CD8-positive, alpha-beta memory T cell (primary cell): Measurements from ENCODE around the gene SEMA3C. TPM values are rescaled to one million over a fixed set of nuclear protein-coding genes. Genes with fewer than 3 reads are reported as not detected.

Experiments
- CTCF ChIA-PET: fragments of 350-600 bp; sonication (Branson Sonifier 250); formaldehyde crosslinking; loops from one replicate; lab custom pipeline; 2021; ENCODE audit warnings: antibody characterized with exemption; lab: Charles Lee
- POLR2A ChIA-PET: fragments of 350-600 bp; sonication (Branson Sonifier 250); formaldehyde crosslinking; loops from one replicate; lab custom pipeline; 2021; ENCODE audit warnings: antibody characterized with exemption; lab: Charles Lee
- DNase-seq, 5 donors: peaks; one replicate each; pipeline versions ENCODE4 v3.0.0 to v3.0.0-alpha.2; 2020 to 2022; ENCODE audit warnings: mixed read lengths in 1 of 5
- H3K27ac ChIP-seq: one replicate; pipeline ENCODE4 v1.7.0; 2013; ENCODE audit warnings: low read depth, mild to moderate bottlenecking, low read length, moderate library complexity
- H3K27me3 ChIP-seq: 2 replicates; pipeline ENCODE4 v1.7.0; 2013; ENCODE audit warnings: low read length, mild to moderate bottlenecking; ENCODE audit not compliant: insufficient read depth, poor library complexity, severe bottlenecking
- H3K36me3 ChIP-seq: 2 replicates; pipeline ENCODE4 v1.7.0; 2013; ENCODE audit warnings: mild to moderate bottlenecking, low read length, moderate library complexity; ENCODE audit not compliant: insufficient read depth
- H3K4me1 ChIP-seq: 2 replicates; pipeline ENCODE4 v1.7.0; 2013; ENCODE audit warnings: mild to moderate bottlenecking, low read length, moderate library complexity; ENCODE audit not compliant: insufficient read depth
- H3K4me3 ChIP-seq: 2 replicates; pipeline ENCODE4 v1.7.0; 2013; ENCODE audit warnings: mild to moderate bottlenecking, low read length
- H3K9me3 ChIP-seq: 2 replicates; pipeline ENCODE4 v1.7.0; 2013; ENCODE audit warnings: mild to moderate bottlenecking, low read length
- H3K27ac Mint-ChIP-seq, 8 donors: one replicate each; pipeline ENCODE4 v1.8.0; 2020 to 2021; ENCODE audit warnings: mixed read lengths in 8 of 8, mild to moderate bottlenecking in 6 of 8, inconsistent platforms in 3 of 8, moderate library complexity in 3 of 8
- H3K27me3 Mint-ChIP-seq, 2 donors: one replicate each; pipeline ENCODE4 v1.8.0; 2020 to 2021; ENCODE audit warnings: mixed read lengths in 2 of 2, mild to moderate bottlenecking in 1 of 2, moderate library complexity in 1 of 2
- H3K36me3 Mint-ChIP-seq, 3 donors: one replicate each; pipeline ENCODE4 v1.8.0; 2020 to 2021; ENCODE audit warnings: mixed read lengths in 3 of 3, inconsistent platforms in 1 of 3, mild to moderate bottlenecking in 1 of 3
- H3K4me1 Mint-ChIP-seq, 3 donors: one replicate each; pipeline ENCODE4 v1.8.0; 2020 to 2021; ENCODE audit warnings: mixed read lengths in 3 of 3, inconsistent platforms in 1 of 3, mild to moderate bottlenecking in 1 of 3
- H3K4me3 Mint-ChIP-seq, 7 donors: one replicate each; pipeline ENCODE4 v1.8.0; 2020 to 2021; ENCODE audit warnings: mixed read lengths in 7 of 7, mild to moderate bottlenecking in 6 of 7, moderate library complexity in 4 of 7, inconsistent platforms in 2 of 7
- H3K9me3 Mint-ChIP-seq, 5 donors: one replicate each; pipeline ENCODE4 v1.8.0; 2020 to 2022; ENCODE audit warnings: mixed read lengths in 5 of 5, mild to moderate bottlenecking in 3 of 5, moderate library complexity in 2 of 5, inconsistent platforms in 1 of 5
- polyA plus RNA-seq: library from polyadenylated mRNA; unstranded; fragments of 300-500 nt; fragmentation: Illumina TruSeq; gene quantifications from one replicate; pipeline ENCODE4 v1.2.3, GENCODE V29; 2021
- total RNA-seq, 2 experiments: library from RNA; stranded (reverse); gene quantifications; one replicate each; pipeline ENCODE4 v1.2.3, GENCODE V29; 2021

SEMA3C gene
- total and polyA plus RNA-seq, 3 experiments from 2014 or later: not detected

DNA sequence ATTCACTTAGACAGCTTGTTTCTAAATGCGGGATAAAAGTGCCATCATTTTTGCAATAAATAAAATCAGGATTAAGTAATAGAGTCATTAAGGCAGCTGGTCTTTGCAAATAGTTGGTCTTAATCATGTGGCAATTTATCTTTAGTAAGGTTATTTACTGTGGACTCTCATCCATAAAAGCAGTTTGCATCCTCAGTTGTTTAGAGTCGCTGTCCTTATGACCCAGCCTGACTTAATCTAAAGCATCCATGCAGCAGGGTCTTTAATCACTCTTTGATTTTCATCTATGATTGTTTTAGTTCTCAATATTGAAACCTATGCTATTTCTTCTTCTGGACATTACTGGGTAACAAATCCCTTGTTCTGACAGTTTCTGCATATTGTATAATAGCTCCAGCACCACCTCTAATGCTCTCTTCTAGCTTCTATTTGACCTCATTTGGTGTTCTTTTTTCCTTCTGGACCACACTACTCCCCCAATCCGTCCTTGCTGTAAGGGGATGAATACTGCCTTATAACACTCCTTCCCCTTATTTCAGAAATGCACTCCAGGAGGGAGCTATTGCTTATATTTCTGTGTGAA lies 185.4 kb downstream of the SEMA3C start:
- Mint-ChIP-seq H3K4me3 (no peak overlapping the region), H3K4me1 (no peaks in the 10 kb centered on the region), H3K36me3 (no peaks in the 10 kb centered on the region), H3K27me3 (no peaks in the 10 kb centered on the region), H3K9me3 (peaks cover 9 to 37% (median 15%) of the 10 kb centered on the region in 5 donors), H3K27ac (no peak overlapping the region)
- Histone ChIP-seq H3K4me3 (no peak overlapping the region), H3K36me3 (no peaks in the 10 kb centered on the region), H3K27ac (no peak overlapping the region), H3K27me3 (no peaks in the 10 kb centered on the region), H3K9me3 (no peaks in the 10 kb centered on the region), H3K4me1 (no peaks in the 10 kb centered on the region)
- DNase-seq: no peak
- ChIA-PET POLR2A (no interaction called here), CTCF (no interaction called here)

DNA sequence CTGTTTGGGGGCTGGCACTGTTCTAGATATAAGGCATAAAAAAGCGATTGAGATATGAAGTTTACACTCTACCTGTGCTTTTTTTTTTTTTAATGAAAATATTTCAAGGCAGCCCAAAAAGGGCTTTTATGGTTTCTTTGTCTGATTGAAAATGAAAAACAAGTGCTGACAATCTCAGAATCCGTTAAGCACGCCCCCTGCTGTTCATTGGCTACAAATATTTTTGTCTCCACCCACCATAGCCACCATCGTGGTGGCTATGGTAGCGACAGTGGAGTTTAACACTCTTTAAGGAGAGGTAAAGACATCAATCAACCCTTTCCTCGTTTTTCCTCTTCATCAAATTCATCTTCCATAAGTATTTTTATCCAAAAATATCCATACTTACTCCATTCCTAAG lies 186.2 kb downstream of the SEMA3C start:
- Histone ChIP-seq H3K27me3 (no peaks in the 10 kb centered on the region), H3K4me1 (no peaks in the 10 kb centered on the region), H3K4me3 (no peak overlapping the region), H3K36me3 (no peaks in the 10 kb centered on the region), H3K9me3 (no peaks in the 10 kb centered on the region), H3K27ac (no peak overlapping the region)
- no peaks in the 10 kb centered on the region for H3K4me1 Mint-ChIP-seq
- DNase-seq: no peak
- ChIA-PET CTCF (no interaction called here), POLR2A (no interaction called here)
- no peak overlapping the region for H3K4me3 Mint-ChIP-seq
- H3K27me3 Mint-ChIP-seq: no peaks in the 10 kb centered on the region
- peaks cover 9 to 37% (median 11%) of the 10 kb centered on the region in 5 donors for H3K9me3 Mint-ChIP-seq
- no peaks in the 10 kb centered on the region for H3K36me3 Mint-ChIP-seq
- H3K27ac Mint-ChIP-seq: no peak overlapping the region

GRCh38 chr7:80731281-80731680 lies 187.6 kb downstream of the SEMA3C start:
- H3K36me3 Mint-ChIP-seq: no peaks in the 10 kb centered on the region
- no peak overlapping the region for H3K4me3 ChIP-seq
- H3K9me3 ChIP-seq: no peaks in the 10 kb centered on the region
- POLR2A ChIA-PET: no interaction called here
- CTCF ChIA-PET: no interaction called here
- no peaks in the 10 kb centered on the region for H3K4me1 Mint-ChIP-seq
- H3K4me3 Mint-ChIP-seq: no peak overlapping the region
- H3K36me3 ChIP-seq: no peaks in the 10 kb centered on the region
- no peaks in the 10 kb centered on the region for H3K4me1 ChIP-seq
- no peak overlapping the region for H3K27ac Mint-ChIP-seq
- H3K9me3 Mint-ChIP-seq: peaks cover 6 to 29% (median 9%) of the 10 kb centered on the region in 5 donors
- H3K27ac ChIP-seq: no peak overlapping the region
- H3K27me3 Mint-ChIP-seq: no peaks in the 10 kb centered on the region
- no peak for DNase-seq
- no peaks in the 10 kb centered on the region for H3K27me3 ChIP-seq

GRCh38 chr7:80729591-80730320 lies 189.1 kb downstream of the SEMA3C start:
- ChIA-PET POLR2A (no interaction called here), CTCF (no interaction called here)
- H3K4me1 Mint-ChIP-seq: no peaks in the 10 kb centered on the region
- Histone ChIP-seq H3K9me3 (no peaks in the 10 kb centered on the region), H3K36me3 (no peaks in the 10 kb centered on the region), H3K27ac (no peak overlapping the region), H3K4me3 (no peak overlapping the region), H3K27me3 (no peaks in the 10 kb centered on the region), H3K4me1 (no peaks in the 10 kb centered on the region)
- no peak overlapping the region for H3K4me3 Mint-ChIP-seq
- H3K9me3 Mint-ChIP-seq: peaks cover 4 to 20% (median 8%) of the 10 kb centered on the region in 5 donors
- DNase-seq: no peak
- no peak overlapping the region for H3K27ac Mint-ChIP-seq
- H3K36me3 Mint-ChIP-seq: no peaks in the 10 kb centered on the region
- no peaks in the 10 kb centered on the region for H3K27me3 Mint-ChIP-seq

DNA sequence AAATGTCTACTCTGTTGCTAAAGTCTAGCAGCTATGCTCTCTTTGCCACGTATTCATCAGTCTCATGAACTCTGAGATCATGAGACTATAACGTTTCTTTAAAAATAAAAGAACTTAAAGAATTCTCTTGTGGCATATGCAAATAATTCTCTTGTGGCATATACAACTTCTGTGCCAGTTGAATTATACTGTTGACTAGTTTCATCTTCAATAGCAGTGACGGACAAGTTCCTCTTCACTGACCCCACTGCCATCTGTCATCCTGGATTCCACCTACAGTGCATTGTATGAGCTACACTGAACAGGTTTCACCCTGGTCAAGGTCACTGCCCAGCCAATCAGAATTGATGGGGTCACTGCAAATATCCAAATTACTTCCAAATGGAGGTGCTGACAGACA lies 192.2 kb downstream of the SEMA3C start:
- Mint-ChIP-seq H3K27ac (no peak overlapping the region), H3K36me3 (no peaks in the 10 kb centered on the region), H3K27me3 (no peaks in the 10 kb centered on the region), H3K9me3 (peaks cover 7 to 14% (median 7%) of the 10 kb centered on the region in 5 donors), H3K4me3 (no peak overlapping the region), H3K4me1 (no peaks in the 10 kb centered on the region)
- DNase-seq: no peak
- ChIA-PET CTCF (no interaction called here), POLR2A (no interaction called here)
- no peaks in the 10 kb centered on the region for H3K9me3 ChIP-seq
- no peak overlapping the region for H3K27ac ChIP-seq
- no peaks in the 10 kb centered on the region for H3K4me1 ChIP-seq
- H3K27me3 ChIP-seq: no peaks in the 10 kb centered on the region
- no peak overlapping the region for H3K4me3 ChIP-seq
- no peaks in the 10 kb centered on the region for H3K36me3 ChIP-seq

- POLR2A ChIA-PET: no interaction called here
- CTCF ChIA-PET: no interaction called here
- H3K36me3 Mint-ChIP-seq: no peaks in the 10 kb centered on the region
Measured at GRCh38 chr7:80725181-80725611, 193.7 kb downstream of the SEMA3C start.

DNA sequence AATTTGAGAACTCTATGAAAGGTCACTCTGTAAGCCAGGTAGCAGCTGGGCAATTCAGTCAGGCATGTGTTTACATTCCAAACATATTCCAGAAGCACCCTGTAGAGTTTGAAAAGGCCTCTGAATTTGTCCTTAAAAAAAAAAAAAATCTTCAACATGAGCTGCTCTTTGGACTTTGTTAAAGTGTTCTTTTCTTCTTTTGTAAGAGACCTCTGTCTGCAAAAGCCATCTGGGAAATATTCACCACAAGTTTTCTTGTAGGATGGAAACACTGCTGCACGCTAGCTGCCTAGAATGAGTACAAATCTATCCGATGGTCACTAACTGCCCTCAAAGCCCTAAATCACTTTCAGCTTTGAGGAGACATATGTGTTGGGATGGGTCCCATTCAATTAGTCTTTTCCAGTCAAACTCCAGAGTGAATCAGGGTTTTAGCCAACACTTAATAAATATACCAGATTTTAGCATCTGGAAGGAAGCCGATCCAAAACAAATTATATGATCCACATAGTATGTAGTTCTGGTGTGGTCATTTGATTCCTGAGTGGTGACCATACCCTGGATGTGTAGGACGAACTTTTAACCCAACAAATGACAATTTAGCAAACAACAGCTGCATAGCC lies 194.5 kb downstream of the SEMA3C start:
- ChIA-PET CTCF (no interaction called here), POLR2A (no interaction called here)
- Histone ChIP-seq H3K36me3 (no peaks in the 10 kb centered on the region), H3K4me1 (no peaks in the 10 kb centered on the region), H3K9me3 (no peaks in the 10 kb centered on the region), H3K4me3 (no peak overlapping the region), H3K27ac (no peak overlapping the region), H3K27me3 (no peaks in the 10 kb centered on the region)
- no peak for DNase-seq
- H3K27ac Mint-ChIP-seq: no peak overlapping the region
- H3K4me1 Mint-ChIP-seq: no peaks in the 10 kb centered on the region
- no peaks in the 10 kb centered on the region for H3K36me3 Mint-ChIP-seq
- H3K9me3 Mint-ChIP-seq: peaks cover 3 to 13% (median 5%) of the 10 kb centered on the region in 5 donors
- H3K4me3 Mint-ChIP-seq: no peak overlapping the region
- no peaks in the 10 kb centered on the region for H3K27me3 Mint-ChIP-seq

More at GRCh38 chr7:80725181-80725611, 193.7 kb downstream of the SEMA3C start:
- Histone ChIP-seq H3K27ac (no peak overlapping the region), H3K4me3 (no peak overlapping the region), H3K36me3 (no peaks in the 10 kb centered on the region), H3K27me3 (no peaks in the 10 kb centered on the region), H3K9me3 (no peaks in the 10 kb centered on the region), H3K4me1 (no peaks in the 10 kb centered on the region)
- no peak overlapping the region for H3K27ac Mint-ChIP-seq
- peaks cover 2 to 13% (median 6%) of the 10 kb centered on the region in 5 donors for H3K9me3 Mint-ChIP-seq
- no peak overlapping the region for H3K4me3 Mint-ChIP-seq
- no peaks in the 10 kb centered on the region for H3K4me1 Mint-ChIP-seq
- DNase-seq: no peak
- H3K27me3 Mint-ChIP-seq: no peaks in the 10 kb centered on the region

DNA sequence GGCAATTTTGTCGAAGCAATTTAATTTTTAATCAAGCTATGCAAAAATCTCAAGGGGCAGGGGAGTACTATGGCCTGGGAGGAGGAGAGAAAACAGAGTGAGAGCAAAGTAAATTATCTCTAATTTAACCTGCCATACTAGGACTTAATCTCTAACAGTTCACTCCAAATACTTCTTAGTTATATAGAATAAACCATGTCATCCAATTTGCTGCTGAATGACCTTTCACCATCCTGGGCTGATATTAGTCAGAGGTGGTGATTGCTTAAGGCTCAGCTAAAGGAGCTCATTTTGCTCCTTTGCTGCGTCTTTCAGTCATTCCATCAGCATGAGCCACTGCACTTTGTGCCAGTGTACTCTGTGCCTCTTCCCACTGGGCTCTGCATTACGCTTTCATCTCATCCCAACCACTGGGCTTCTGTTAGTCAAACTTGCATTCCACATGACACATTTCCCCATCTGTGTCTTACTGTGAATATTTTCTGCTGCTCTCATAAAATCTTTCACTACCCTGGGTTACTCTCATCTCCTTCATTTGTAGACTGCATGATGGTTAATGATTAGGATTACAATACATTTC lies 196.1 kb downstream of the SEMA3C start:
- Histone ChIP-seq H3K36me3 (no peaks in the 10 kb centered on the region), H3K27ac (no peak overlapping the region), H3K4me3 (no peak overlapping the region), H3K4me1 (no peaks in the 10 kb centered on the region), H3K27me3 (no peaks in the 10 kb centered on the region), H3K9me3 (no peaks in the 10 kb centered on the region)
- ChIA-PET CTCF (no interaction called here), POLR2A (no interaction called here)
- H3K4me3 Mint-ChIP-seq: no peak overlapping the region
- no peak for DNase-seq
- H3K9me3 Mint-ChIP-seq: peaks cover 3 to 13% (median 7%) of the 10 kb centered on the region in 5 donors
- H3K27me3 Mint-ChIP-seq: no peaks in the 10 kb centered on the region
- H3K27ac Mint-ChIP-seq: no peak overlapping the region
- H3K4me1 Mint-ChIP-seq: no peaks in the 10 kb centered on the region
- no peaks in the 10 kb centered on the region for H3K36me3 Mint-ChIP-seq
